Islet of Langerhans (tissue), 1 donor: ENCODE measurements around the gene RPRD1B.
"Not testable (repeated sequence)": the region's sequence is repeated elsewhere in the genome, so short reads cannot be mapped to it uniquely, and the experiment has no call there.

Source experiments
- FAIRE-seq: peaks from one replicate; lab custom pipeline; 2011; peaks lifted over from hg19 to GRCh38; lab: Jason Lieb, UNC

The RPRD1B gene

GRCh38 chr20:38001173-38001875 lies 32.2 kb upstream of the RPRD1B start:
- no peak for FAIRE-seq

- FAIRE-seq = no peak
These were observed 31.6 kb upstream of the RPRD1B start for GRCh38 chr20:38001981-38002380.

GRCh38 chr20:38002422-38002821 lies 31.1 kb upstream of the RPRD1B start:
- no peak for FAIRE-seq

GRCh38 chr20:38004416-38004815 lies 29.1 kb upstream of the RPRD1B start:
- no peak for FAIRE-seq

- no peak for FAIRE-seq
These were observed 27.6 kb upstream of the RPRD1B start for GRCh38 chr20:38005903-38006302.

- no peak for FAIRE-seq
These were observed 26.0 kb upstream of the RPRD1B start for GRCh38 chr20:38007526-38007925.

GRCh38 chr20:38008233-38008944 lies 25.2 kb upstream of the RPRD1B start:
- FAIRE-seq = no peak

- FAIRE-seq = not testable (repeated sequence)
These were observed 24.1 kb upstream of the RPRD1B start for GRCh38 chr20:38009416-38009815.

- FAIRE-seq = no peak
These were observed 21.9 kb upstream of the RPRD1B start for GRCh38 chr20:38011696-38012095.

GRCh38 chr20:38012332-38012731 lies 21.2 kb upstream of the RPRD1B start:
- no peak for FAIRE-seq

- FAIRE-seq = no peak
These were observed 19.7 kb upstream of the RPRD1B start for GRCh38 chr20:38013887-38014286.

- FAIRE-seq = no peak
These were observed 15.6 kb upstream of the RPRD1B start for GRCh38 chr20:38017959-38018358.

GRCh38 chr20:38018385-38018784 lies 15.2 kb upstream of the RPRD1B start:
- FAIRE-seq = no peak

GRCh38 chr20:38021087-38021772 lies 12.3 kb upstream of the RPRD1B start:
- FAIRE-seq = no peak

GRCh38 chr20:38023181-38024001 lies 10.2 kb upstream of the RPRD1B start:
- no peak for FAIRE-seq

GRCh38 chr20:38024496-38024895 lies 9.1 kb upstream of the RPRD1B start:
- no peak for FAIRE-seq

- FAIRE-seq = no peak
These were observed 4.1 kb upstream of the RPRD1B start for GRCh38 chr20:38029453-38029852.

GRCh38 chr20:38031957-38032356 lies 1.6 kb upstream of the RPRD1B start:
- no peak for FAIRE-seq

- FAIRE-seq = no peak
These were observed 789 bp upstream of the RPRD1B start for GRCh38 chr20:38032585-38033329.

- no peak for FAIRE-seq
These were observed 633 bp downstream of the RPRD1B start for GRCh38 chr20:38034108-38034649.

- FAIRE-seq = no peak
These were observed 1.4 kb downstream of the RPRD1B start for GRCh38 chr20:38034961-38035360.
